Esophagus muscularis mucosa (tissue), 4 donors: ENCODE data around the gene PDE4D. TPM values are rescaled to one million over a fixed set of nuclear protein-coding genes. Genes with fewer than 3 reads are reported as not detected.

Source experiments
- DNase-seq: peaks from one replicate; pipeline ENCODE4 v3.0.0-alpha.2; 2017; ENCODE audit errors: extremely low spot score
- H3K27ac ChIP-seq, 4 donors: fragments of 200-600 bp; sonication (generic); replicated peaks in 1 of 4; 1 replicate in 3 of 4; 2 replicates in 1 of 4; pipeline ENCODE4 v1.5.1; 2016 to 2019; ENCODE audit warnings: mild to moderate bottlenecking in 1 of 4
- H3K27me3 ChIP-seq, 4 donors: fragments of 200-600 bp; sonication (generic); one replicate each; pipeline versions ENCODE4 v1.5.1 to v1.6.0; 2016 to 2019
- H3K36me3 ChIP-seq, 4 donors: fragments of 200-600 bp; sonication (generic); one replicate each; pipeline ENCODE4 v1.5.1; 2016 to 2019
- H3K4me1 ChIP-seq, 4 donors: fragments of 200-600 bp; sonication (generic); one replicate each; pipeline ENCODE4 v1.5.1; 2016 to 2019
- H3K4me3 ChIP-seq, 4 donors: fragments of 200-600 bp; sonication (generic); 1 replicate in 2 of 4; 2 replicates in 2 of 4; pipeline ENCODE4 v1.5.1; 2016 to 2019; ENCODE audit warnings: mild to moderate bottlenecking in 4 of 4, moderate library complexity in 1 of 4
- H3K9me3 ChIP-seq, 4 donors: fragments of 200-600 bp; sonication (generic); 1 replicate in 3 of 4; 2 replicates in 1 of 4; pipeline ENCODE4 v1.5.1; 2016 to 2019
- CTCF ChIP-seq, 3 experiments: fragments of 200-600 bp in 2 of 3; fragments of 450-650 bp in 1 of 3; sonication (generic) in 2 of 3; IDR thresholded peaks; one replicate each; pipeline ENCODE4 v1.5.1; 2017 to 2019; ENCODE audit warnings: antibody characterized with exemption in 3 of 3, mild to moderate bottlenecking in 2 of 3, moderate library complexity in 1 of 3
- EP300 ChIP-seq: sonication (generic); formaldehyde crosslinking; IDR thresholded peaks from one replicate; pipeline ENCODE4 v1.6.1; 2017; ENCODE audit warnings: antibody characterized with exemption
- POLR2A ChIP-seq: fragments of 450-650 bp; IDR thresholded peaks from one replicate; pipeline ENCODE4 v1.6.1; 2017; ENCODE audit warnings: antibody characterized with exemption, moderate library complexity, mild to moderate bottlenecking, low read depth
- POLR2AphosphoS5 ChIP-seq, 2 donors: sonication (generic); formaldehyde crosslinking; IDR thresholded peaks; one replicate each; pipeline ENCODE4 v1.6.1; 2017; ENCODE audit warnings: antibody characterized with exemption in 2 of 2
- WGBS: methylation state at CpG from one replicate; pipeline ENCODE4 v1.1.5; 2018; 5-methylcytosine and 5-hydroxymethylcytosine counted together
- intact Hi-C: fragments of 100-400 bp; cut with DNase I; formaldehyde crosslinking; loops from one replicate; pipeline ENCODE4 v1.15.1; 2023
- total RNA-seq, 4 donors: library from RNA; depleted of rRNA; stranded (reverse); fragments of >200 nt; gene quantifications; one replicate each; pipeline versions ENCODE4 v1.1.0 to v1.2.1, GENCODE V29; 2016

PDE4D gene
- total RNA-seq, 4 donors from 2014 or later: 39.2 to 87.0 (median 50.2) TPM

DNA sequence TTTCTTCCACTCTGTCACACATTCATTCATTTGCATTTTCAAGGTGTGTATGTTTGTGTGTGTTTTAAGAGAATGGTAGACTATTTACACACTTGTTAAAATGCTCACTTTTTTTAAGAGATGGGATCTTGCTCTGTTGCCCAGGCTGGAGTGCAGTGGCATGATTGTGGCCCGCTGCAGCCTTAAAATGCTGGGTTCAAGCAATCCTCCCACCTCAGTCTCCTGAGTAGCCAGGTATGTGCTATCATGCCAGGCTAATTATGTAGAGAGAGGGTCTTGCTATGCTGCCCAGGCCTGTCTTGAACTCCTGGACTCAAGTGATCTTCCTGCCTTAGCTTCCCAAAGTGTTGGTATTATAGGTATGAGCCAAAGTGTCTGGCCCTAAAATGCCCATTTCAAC lies 173.5 kb downstream of the PDE4D start:
- Histone ChIP-seq H3K36me3 (no peaks in the 10 kb centered on the region), H3K27ac (no peak overlapping the region), H3K9me3 (no peaks in the 10 kb centered on the region), H3K27me3 (no peaks in the 10 kb centered on the region), H3K4me3 (no peak overlapping the region), H3K4me1 (no peaks in the 10 kb centered on the region)
- intact Hi-C loops: no loop called here
- TF ChIP-seq EP300 (no peak), POLR2AphosphoS5 (IDR thresholded peaks at IDR 0.05) (no peak), POLR2A (no peak), CTCF (IDR thresholded peaks at IDR 0.05) (no peak)
- no peak for DNase-seq
- WGBS: 100% methylated on average over 1 of the region's 1 CpG

- 89% methylated on average over 1 of the region's 1 CpG for WGBS
- Histone ChIP-seq H3K9me3 (no peaks in the 10 kb centered on the region), H3K36me3 (no peaks in the 10 kb centered on the region), H3K4me3 (no peak overlapping the region), H3K4me1 (no peaks in the 10 kb centered on the region), H3K27ac (no peak overlapping the region), H3K27me3 (no peaks in the 10 kb centered on the region)
- intact Hi-C loops: no loop called here
- no peak for TF ChIP-seq CTCF (IDR thresholded peaks at IDR 0.05)
- no peak for TF ChIP-seq POLR2AphosphoS5 (IDR thresholded peaks at IDR 0.05)
- TF ChIP-seq EP300: no peak
- no peak for TF ChIP-seq POLR2A
- no peak for DNase-seq
Measured at GRCh38 chr5:59716966-59717500, 176.5 kb downstream of the PDE4D start.

GRCh38 chr5:59716029-59716428 lies 177.5 kb downstream of the PDE4D start:
- no peak for DNase-seq
- H3K9me3 ChIP-seq: no peaks in the 10 kb centered on the region
- intact Hi-C loops: no loop called here
- no peak overlapping the region for H3K4me3 ChIP-seq
- H3K27ac ChIP-seq: no peak overlapping the region
- no peaks in the 10 kb centered on the region for H3K27me3 ChIP-seq
- H3K36me3 ChIP-seq: no peaks in the 10 kb centered on the region
- TF ChIP-seq EP300 (no peak), POLR2A (no peak), POLR2AphosphoS5 (IDR thresholded peaks at IDR 0.05) (no peak), CTCF (IDR thresholded peaks at IDR 0.05) (no peak)
- WGBS: 93% methylated on average over 9 of the region's 9 CpGs
- peaks cover 0 to 10% (median 3%) of the 10 kb centered on the region in 4 donors for H3K4me1 ChIP-seq

DNA sequence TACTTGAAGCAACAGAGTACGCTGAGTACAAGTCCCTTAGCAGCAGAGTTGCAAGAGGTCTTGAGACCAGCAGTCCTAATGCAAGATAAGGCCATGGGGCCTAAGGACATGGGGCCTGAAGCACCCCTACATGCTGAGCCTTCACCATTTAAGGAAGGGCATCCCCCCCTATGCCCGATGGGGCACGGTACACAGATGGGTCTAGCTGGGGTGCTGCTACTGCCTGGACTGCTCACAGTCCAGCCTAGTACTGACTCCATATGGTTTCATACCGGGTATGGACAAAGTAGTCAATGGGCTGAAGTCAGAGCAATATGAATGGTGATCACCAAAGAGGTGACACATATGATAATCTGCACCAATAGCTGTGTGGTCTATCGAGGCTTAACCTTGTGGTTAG lies 178.3 kb downstream of the PDE4D start:
- Histone ChIP-seq H3K4me3 (no peak overlapping the region), H3K27ac (no peak overlapping the region), H3K4me1 (peaks cover 0 to 15% (median 8%) of the 10 kb centered on the region in 4 donors), H3K9me3 (no peaks in the 10 kb centered on the region), H3K27me3 (no peaks in the 10 kb centered on the region), H3K36me3 (no peaks in the 10 kb centered on the region)
- WGBS: 91% methylated on average over 5 of the region's 5 CpGs
- DNase-seq: no peak
- intact Hi-C loops: no loop called here
- TF ChIP-seq POLR2AphosphoS5 (IDR thresholded peaks at IDR 0.05) (no peak), CTCF (IDR thresholded peaks at IDR 0.05) (no peak)

- TF ChIP-seq EP300 (no peak), POLR2A (no peak), POLR2AphosphoS5 (IDR thresholded peaks at IDR 0.05) (no peak), CTCF (IDR thresholded peaks at IDR 0.05) (no peak)
- Histone ChIP-seq H3K27ac (no peak overlapping the region), H3K27me3 (no peaks in the 10 kb centered on the region), H3K4me3 (no peak overlapping the region), H3K9me3 (no peaks in the 10 kb centered on the region), H3K4me1 (peaks cover 0 to 28% (median 22%) of the 10 kb centered on the region in 4 donors), H3K36me3 (no peaks in the 10 kb centered on the region)
- intact Hi-C loops: no loop called here
- DNase-seq: no peak
- 100% methylated on average over 4 of the region's 6 CpGs for WGBS
Measured at GRCh38 chr5:59713498-59713844, 180.1 kb downstream of the PDE4D start.
